GM21619 (cell line): Measurements from ENCODE around the gene DMD.
"Not testable (repeated sequence)": the region's sequence is repeated elsewhere in the genome, so short reads cannot be mapped to it uniquely, and the experiment has no call there.

Experiments
- ATAC-seq: cut with Tn5 transposase; IDR thresholded peaks from one replicate; pipeline ENCODE4 v1.9.1; 2021; ENCODE audit not compliant: unreplicated experiment

The DMD gene

DNA sequence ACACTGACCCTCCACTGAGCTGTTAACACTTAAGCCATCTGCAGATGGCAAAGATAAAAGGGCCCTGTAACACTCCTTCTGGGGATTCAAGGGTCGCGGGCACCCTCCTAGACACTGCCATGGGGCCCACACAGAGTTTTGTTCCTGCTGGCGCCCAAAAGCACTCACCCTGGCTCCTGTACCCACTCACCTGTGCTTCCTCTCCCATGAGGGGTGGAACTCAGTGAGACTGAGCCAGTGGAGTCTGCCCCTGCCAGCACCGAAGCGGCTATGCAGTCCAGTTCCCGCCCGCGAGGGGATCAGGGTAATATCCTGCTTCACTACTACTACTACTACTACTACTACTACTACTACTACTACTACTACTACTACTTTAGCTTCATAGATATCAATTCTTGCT is 1827.4 kb downstream of the DMD start:
- no peak for ATAC-seq

DNA sequence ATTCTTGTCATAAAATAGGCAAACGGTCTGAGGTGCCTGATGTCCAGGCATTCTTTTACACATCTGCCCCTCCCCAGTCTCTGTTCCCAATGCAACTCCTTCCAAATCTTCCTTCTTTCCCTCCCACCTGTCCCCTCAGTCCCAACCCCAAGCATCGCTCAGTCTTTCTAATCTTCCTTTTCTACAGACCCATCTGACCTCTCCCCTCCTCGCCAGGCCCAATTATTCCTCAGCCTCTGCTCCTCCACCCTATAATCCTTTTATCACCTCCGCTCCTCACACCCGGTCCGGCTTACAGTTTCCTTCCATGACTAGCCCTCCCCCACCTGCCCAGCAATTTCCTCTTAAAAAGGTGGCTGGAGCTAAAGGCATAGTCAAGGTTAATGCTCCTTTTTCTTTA is 1832.4 kb downstream of the DMD start:
- not testable (repeated sequence) for ATAC-seq

DNA sequence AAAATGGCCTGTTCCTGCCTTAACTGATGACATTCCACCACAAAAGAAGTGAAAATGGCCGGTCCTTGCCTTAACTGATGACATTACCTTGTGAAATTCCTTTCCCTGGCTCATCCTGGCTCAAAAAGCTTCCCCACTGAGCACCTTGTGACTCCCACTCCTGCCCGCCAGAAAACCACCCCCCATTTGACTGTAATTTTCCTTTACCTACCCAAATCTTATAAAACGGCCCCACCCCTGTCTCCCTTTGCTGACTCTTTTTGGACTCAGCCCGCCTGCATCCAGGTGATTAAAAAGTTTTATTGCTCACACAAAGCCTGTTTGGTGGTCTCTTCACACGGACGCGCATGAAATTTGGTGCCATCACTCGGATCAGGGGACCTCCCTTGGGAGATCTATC is 1833.5 kb downstream of the DMD start:
- ATAC-seq, result not testable (repeated sequence)

DNA sequence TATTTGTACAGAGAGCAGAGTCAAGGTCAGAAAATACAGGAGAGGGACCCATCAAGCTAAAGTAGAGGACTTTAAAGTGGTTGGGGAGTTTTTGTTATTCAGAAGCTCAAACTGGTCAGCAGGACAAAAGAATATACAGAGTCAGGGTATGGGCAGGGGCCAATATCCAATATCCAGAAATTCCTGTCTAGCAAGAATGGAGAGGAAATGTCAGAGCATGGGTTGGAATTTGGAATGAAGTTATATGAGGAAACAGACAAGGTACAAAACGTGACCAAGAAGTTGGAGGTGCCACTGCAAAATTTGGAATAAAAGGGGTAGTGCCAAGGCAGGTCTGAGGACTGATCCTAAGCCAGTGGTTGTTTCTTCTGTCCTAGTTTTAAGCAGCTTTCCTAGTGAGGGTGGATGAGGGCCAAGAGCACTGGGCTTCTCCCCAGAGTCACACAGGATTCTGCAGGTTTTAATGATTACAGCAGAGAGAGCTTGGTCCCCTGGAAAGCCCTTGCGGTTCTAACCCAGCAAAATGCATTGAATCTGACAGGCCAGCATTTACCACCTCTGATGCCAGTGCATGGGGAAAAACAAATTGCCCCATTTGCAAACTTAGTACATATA is 1834.8 kb downstream of the DMD start:
- no peak for ATAC-seq

DNA sequence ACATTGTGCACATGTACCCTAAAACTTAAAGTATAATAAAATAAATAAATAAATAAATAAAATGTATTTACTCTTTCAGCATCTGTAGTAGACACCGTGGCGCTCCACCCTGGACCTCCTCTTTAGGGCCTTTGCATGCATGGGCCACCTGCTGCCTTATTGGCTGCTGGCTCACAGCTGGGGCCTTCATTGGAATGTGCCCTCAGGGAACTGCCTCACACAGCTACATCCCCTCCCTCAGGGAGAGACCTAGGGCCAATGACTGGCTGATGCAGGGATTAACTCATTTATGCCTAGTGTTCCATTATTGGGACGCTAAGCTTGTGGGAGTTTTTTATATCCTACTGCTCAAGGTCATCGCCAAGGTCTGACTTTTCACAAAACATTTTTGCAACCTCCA is 1836.6 kb downstream of the DMD start:
- no peak for ATAC-seq

DNA sequence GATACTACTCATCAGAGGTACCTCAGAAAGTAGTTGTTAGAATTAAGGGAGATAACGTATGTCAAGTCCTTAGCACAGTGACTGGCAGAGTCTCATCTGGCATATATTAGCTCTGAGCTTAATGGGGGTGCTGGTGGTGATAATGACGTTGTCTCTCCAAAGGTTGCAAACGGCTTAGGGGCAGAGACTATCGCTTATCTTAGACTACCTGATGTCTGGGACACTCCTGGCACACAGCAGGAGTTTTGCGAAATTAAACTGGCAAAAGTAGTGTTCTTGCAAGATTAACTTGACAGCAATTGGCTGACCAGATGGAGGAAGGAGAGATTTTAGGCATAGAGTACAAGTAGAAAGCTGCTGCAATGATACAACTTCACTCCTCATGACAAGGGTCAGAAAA is 1839.4 kb downstream of the DMD start:
- no peak for ATAC-seq

DNA sequence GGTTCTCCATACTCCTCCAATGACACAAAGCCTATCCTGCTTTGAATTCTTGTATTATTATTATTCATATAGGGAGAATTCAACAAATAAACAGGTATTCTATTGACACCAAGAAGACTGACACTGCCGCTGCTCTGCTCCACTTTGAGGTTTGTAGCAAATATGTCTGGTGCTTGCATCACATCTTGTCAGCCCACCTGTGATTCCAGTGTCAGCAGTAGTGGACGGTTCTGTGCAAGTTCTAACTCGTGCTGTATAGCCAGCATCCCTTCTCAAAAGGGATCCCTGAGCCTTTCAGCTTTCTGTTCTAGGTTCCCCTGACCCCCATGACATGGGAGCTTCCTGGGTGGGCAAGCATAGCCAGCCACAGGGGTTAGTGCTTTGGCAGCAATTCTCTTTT is 1843.5 kb downstream of the DMD start:
- no peak for ATAC-seq

DNA sequence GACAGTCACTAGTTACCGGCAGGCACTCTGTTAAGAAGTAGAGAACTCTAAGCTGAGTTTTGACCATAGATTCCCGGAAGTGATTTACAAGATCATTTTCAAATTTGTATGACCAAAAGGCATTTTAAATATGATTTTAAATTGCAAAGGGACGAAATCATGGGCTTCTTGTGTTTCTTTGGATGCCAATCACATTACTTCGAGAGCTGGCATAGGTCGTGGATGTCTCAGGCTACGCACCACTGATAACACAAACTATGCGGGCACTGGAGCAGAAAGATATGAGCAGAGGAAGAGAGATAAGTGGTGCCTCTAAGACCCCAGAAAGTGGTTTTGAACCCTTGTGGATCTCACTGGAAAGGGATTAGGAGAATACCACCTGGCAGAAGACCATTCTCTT is 1845.3 kb downstream of the DMD start:
- no peak for ATAC-seq

DNA sequence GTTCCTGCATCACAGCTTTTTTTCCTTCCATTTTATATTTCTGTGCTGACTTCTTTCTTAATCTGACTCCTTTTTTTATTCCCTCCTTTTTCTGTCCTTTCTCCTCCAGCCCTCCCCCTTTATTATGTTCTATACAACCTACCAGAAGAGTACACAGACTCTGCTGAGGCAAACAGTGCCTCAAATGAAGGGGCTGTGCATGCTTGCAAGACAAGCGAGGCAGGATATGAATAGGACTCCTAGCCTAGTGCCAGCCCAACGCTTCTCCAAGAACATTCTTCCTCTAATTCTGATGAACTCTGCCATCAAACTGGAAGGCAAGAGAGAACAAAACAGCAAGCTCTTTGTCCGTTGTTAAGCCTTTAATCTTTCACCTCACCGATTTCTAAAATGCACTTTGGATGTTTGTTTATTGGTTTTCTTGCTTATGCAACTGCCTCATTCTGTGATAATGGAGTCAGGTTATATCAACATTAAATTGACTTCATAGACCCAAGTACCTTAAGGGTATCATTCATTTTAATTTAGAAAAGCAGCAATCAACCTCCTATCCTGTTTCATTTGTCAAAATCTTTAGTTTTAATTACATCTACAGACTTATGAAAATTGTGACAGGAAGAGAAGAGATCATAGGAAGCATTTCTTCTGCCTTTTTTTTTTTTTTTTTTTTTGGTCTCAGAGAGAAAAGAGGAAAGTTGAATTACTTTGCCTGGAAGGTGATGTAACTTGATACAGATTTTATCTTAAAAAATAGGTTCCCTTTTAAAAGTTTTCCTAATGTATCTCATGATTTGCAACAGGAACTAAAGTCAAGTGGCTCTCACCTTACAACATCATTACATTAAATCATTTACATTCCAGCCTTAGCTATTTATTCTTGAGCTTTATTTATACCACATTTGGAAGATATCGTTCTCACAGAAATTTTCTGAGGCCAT is 1854.8 kb downstream of the DMD start:
- ATAC-seq, result no peak

DNA sequence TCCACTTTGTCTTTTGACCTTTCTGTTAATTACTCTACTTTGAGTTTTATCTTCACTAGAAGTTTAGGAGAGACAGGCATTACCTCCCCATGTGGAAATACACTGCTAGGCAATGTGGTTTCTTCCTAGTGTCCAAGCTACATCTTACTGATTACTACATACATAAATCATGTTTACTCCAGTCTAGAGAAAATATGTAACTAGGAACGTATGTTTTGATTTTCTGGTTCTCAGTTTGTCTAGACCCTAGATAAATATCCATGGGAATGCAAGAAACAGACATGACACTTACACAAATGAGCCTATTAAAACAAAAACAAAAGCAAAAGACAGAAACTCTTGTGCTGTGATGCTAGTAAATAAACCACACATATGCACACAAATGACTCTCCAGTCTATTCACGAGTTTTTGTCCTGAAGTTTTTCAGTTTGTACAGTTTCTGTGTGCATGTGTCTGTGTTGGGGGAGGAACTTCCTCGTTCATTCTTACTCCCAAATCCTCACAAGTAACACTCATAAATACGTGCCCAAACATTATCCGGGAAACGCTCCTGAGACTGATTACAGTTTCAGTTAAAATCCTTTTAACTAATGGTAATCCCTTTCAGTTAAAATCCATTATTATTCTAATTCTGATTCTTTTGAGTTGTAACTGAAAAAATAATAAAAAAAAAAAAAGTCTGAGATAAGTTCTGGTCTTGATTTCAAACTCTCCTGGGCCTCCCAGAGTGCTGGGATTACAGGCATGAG is 1856.0 kb downstream of the DMD start:
- no peak for ATAC-seq

DNA sequence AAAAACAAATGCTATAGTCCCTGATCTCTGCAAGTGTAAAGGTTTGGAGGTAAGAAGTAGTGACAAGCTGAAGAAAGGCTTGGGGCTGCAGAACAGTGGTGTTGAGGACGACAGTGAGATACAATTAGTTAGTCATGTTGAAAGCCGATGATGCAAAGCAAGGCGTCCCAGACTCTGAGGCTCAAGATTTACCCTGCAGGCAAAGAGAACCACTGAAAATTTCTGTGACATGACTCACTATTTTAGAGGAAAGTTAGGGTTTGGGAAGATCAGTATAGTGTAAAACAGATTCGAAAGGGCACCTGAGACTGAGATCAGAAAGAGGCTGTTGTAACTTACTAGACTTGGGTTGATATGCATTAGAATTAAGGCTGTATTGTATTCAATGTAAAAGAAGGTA is 1858.3 kb downstream of the DMD start:
- peak; percentile 54 for ATAC-seq

DNA sequence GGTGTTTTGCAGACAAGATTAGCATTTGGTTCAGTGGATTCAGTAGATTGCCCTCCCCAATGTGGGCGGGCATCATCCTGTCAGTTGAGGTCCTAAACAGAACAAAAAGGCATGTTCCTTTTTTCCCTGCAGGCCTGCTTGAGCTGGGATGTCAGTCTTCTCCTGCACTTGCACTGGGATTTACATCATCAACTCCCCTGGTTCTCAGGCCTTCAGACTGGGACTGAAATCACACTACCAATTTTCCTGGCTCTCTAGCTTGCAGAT is 1860.6 kb downstream of the DMD start:
- ATAC-seq, result no peak

DNA sequence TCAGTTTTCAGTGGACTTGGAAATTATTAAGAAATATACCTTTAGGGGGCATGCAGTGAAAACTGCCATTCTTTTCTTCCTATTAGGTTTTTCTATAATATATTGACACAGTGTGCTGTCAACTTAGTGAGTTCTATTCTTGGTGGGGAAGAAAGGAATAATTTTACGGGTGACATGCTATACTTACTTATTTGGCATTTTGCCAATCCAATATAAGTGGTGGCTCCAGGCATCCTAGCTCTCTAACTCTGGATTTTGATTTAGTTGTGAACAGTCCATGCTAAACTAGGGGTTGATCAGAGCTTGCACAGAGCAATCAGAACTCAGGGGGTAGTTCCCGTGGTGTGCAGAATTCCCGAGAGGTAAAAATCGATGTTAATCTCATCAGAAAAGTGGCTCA is 1861.8 kb downstream of the DMD start:
- ATAC-seq, result no peak

DNA sequence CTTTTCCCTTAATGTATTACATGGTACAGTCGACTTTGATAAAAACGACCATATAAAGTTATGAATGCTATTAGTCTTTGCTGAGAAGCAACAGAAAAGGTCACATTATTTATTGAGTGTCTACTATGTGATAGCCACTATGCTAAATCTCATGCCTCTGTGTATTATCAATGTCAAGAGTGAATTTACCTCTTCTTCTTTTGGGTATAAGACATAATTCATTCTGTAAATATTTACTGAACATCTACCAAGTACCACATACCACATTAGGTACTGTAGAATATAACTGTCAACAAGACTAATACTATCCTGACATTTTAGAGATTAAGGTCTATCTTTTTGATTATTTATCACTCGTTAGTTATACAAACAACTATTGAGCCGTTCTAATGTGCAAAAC is 1870.8 kb downstream of the DMD start:
- ATAC-seq, result no peak

DNA sequence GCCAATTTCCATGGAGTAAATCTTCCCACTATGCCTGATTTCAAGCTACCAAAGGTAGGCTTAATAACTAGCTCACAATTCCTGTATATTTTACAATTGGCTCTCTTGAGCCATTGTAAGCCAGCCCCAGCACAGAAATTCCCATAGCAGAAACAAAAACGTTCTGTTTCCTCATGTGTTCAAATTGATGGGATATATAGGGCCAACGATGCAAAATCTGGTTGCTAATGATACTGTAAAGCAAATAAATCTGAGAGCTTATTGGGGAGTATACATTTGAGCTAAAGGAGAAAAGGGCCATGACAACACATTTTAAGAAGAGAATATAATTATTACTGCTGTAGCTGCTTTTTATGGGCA is 1872.4 kb downstream of the DMD start:
- no peak for ATAC-seq

DNA sequence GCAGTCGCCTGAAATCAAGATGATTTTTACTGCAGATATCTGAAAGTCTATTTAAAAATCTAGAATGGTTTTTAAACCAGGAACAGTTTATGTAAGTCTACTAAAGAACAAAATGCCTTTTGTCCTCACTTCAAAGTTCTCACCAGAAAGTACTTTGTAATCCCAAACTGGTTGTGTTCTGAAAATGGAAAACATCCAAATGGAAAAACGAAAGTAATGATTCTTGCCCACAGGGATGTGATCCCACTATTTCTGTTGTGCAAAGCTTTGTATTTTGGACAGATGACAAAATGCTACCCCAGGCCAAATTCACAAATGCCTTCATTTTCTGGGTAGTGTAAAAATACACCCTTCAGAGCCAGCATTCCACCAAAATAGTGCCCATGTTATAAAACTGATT is 1874.0 kb downstream of the DMD start:
- no peak for ATAC-seq

DNA sequence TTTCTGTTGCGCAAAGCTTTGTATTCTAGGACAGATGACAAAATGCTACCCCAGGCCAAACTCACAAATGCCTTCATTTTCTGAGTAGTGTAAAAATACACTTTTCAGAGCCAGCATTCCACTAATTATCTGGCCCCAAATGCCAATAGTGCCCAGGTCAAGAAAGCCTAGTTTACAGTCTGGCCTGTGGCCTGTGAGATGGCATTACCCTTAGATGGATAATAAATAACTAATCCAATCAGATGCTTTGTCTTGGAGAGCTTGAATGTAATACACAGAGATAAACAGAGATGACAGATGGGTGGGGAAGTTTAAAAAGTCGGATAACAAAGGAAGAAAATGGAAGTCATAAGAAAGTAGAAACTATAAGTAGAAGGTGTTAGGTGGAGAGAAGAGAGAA is 1874.9 kb downstream of the DMD start:
- ATAC-seq, result no peak

DNA sequence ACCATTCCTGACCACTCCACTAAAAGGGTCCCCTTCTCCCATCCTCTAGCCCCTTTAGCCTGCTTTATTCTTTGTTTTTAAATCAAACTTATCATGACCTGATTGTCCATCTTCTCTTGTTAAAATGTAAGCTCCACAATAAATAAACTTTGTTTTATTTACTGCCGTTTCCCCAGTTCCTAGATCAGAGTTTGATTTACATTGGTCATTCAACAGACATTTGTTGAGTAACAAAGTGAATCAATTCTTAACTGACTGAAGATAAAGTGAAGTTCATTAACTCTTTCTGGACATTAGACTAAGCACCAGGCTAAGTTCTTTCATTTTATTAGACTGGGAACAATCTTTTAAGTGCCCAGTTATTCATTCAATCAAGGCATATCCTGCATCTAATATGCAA is 1876.4 kb downstream of the DMD start:
- no peak for ATAC-seq

DNA sequence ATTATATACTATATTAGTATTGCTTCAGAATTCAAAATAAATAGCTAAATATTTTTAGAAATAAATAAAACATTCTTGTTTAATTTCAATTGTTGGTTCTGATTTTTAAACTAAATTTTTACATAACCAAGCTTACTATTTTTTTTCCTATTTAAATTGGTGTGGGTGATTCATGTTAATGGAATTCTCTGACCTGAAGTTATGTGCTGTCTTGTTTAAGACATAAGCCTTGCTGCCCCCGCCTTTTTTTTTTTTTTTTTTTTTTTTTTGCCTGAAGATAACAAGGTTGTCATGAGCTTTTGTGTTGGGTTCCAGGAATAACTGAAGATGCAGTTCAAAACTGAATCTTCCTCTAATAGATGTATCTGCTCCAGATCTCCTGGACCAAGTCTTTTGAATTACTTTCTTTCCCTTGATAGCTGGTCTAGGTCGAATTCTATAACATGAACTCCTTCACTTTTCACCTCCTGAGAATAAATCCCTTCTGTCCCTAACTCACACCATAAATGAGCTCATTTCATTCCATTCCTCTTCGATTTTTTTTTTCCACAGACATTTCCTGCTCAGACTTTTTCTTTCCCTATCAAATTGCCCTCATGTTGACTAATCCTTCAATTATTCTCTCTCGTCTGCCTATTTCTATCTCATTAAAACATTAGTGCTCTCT is 1878.1 kb downstream of the DMD start:
- no peak for ATAC-seq

DNA sequence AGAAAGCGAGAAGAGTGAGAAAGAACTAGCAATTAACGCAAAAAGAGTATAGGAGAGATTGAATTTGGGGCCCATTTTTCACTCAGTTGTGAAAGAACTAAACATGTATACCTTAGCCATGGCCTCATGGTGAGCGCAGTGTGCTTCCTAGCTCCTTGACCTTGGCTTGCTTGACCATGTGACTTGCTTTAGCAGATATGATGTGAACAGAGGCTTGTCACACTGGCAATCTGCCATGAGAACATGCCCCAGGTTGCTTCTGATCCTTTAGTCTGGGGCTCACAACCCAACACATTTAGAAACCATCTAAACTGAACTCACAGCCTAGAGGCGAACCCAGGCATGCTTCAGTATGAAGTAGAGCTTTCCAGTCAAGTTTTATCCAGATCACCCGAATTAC is 1879.4 kb downstream of the DMD start:
- ATAC-seq, result no peak

DNA sequence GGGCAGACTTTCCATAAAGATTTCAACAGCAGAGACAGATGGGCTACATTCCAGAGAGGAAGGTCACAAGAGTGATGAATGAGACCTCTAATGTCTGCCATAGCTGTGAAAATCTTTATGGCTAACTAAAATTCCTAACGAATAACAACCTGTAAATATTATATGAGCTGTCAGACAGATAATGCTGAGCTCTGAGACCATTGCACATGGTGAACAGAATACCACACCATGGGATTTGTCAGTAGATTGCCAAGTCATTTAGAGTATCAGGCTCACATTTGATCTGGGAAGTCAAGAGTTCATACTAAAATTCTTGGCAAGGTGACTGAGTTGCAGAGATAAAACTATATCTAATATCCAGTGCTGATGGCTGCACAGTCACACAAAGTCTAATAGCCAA is 1880.3 kb downstream of the DMD start:
- no peak for ATAC-seq

DNA sequence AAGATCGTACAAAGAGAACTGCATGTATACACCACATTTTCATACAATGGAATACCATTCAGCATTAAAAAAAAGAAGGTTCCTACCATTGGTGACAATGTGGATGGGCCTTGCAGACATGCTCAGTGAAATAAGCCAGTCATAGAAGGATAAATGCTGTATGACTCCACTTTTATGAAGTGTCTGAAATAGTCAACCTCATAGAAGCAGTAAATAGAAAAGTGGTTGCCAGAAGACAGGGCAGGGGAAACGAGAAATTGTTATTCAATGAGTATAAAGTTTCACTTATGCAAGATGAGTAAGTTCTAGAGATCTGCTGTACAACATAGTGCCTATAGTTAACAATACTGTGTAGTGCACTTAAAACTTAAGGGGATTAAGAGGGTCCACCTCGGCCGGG is 1882.1 kb downstream of the DMD start:
- ATAC-seq, result no peak
